Mononuclear cell (primary cell): ENCODE results near the gene IGF2R. TPM values are rescaled to one million over a fixed set of nuclear protein-coding genes. Genes with fewer than 3 reads are reported as not detected.

Experiments
- H3K27me3 ChIP-seq: 2 replicates; pipeline ENCODE4 v1.6.0; 2011; ENCODE audit warnings: low read length, control low read depth; ENCODE audit not compliant: insufficient read depth
- H3K4me1 ChIP-seq: 2 replicates; pipeline ENCODE4 v1.5.1; 2011; ENCODE audit warnings: mild to moderate bottlenecking, low read length, control low read depth; ENCODE audit not compliant: insufficient read depth
- H3K4me3 ChIP-seq: 2 replicates; pipeline ENCODE4 v1.5.1; 2011; ENCODE audit warnings: mild to moderate bottlenecking, low read length, moderate library complexity
- H3K9me3 ChIP-seq: 2 replicates; pipeline ENCODE4 v1.5.1; 2011; ENCODE audit warnings: low read depth, mild to moderate bottlenecking, control low read depth, low read length
- total RNA-seq: library from RNA; depleted of rRNA; stranded (reverse); fragments of >200 nt; gene quantifications from one replicate; pipeline ENCODE4 v1.2.3, GENCODE V29; 2012

The IGF2R gene
- total RNA-seq, 1 donor: 49.3 TPM

GRCh38 chr6:160005861-160006540 lies 37.1 kb downstream of the IGF2R start:
- H3K27me3 ChIP-seq: no peaks in the 10 kb centered on the region

GRCh38 chr6:160007145-160007544 lies 38.3 kb downstream of the IGF2R start:
- no peaks in the 10 kb centered on the region for H3K9me3 ChIP-seq
- peaks cover 7% of the 10 kb centered on the region for H3K4me1 ChIP-seq
- H3K4me3 ChIP-seq: no peak overlapping the region
- H3K27me3 ChIP-seq: no peaks in the 10 kb centered on the region

More at GRCh38 chr6:160005861-160006540, 37.1 kb downstream of the IGF2R start:
- Histone ChIP-seq H3K4me1 (peaks cover 7% of the 10 kb centered on the region), H3K4me3 (no peak overlapping the region), H3K9me3 (no peaks in the 10 kb centered on the region)

DNA sequence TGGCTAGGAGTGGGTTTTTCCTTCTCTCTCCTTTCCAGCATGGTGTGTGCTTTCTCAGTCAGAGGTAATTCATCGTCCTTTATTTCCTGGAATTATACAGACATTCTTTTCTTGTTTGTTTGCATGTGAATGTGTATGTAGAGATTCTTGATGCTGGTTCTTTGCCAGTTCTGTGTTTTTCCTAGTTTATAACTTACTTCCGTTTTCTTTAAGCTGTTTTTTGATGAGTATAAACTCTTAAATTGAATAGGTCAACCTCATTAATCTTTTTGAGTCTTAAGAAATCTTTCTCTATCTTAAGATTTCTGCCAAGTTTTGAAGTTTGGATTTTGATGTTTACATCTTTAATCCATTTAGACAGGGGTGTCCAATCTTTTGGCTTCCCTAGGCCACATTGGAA lies 38.7 kb downstream of the IGF2R start:
- H3K4me3 ChIP-seq: no peak overlapping the region
- no peaks in the 10 kb centered on the region for H3K27me3 ChIP-seq
- peaks cover 7% of the 10 kb centered on the region for H3K4me1 ChIP-seq
- no peaks in the 10 kb centered on the region for H3K9me3 ChIP-seq

DNA sequence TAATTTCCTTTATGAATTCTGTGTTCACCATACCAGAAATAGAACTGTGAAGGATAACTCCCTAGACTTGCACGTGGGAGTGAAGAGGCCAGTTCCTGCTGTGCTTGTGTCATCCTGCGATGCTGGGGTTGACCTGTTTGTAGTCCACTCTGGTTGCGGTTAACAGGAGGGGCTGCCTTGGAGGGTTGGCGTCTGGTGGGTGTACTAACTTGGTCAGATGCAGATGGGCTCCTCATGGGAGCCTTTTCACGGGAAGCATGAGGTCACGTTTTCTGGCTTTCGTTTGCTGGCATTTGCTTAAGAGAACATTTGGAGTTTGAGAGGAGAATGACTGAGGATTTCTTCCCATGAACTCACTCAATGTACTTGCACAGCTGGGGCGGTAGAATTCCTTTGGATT lies 41.2 kb downstream of the IGF2R start:
- Histone ChIP-seq H3K4me3 (no peak overlapping the region), H3K9me3 (no peaks in the 10 kb centered on the region), H3K4me1 (peaks cover 14% of the 10 kb centered on the region), H3K27me3 (no peaks in the 10 kb centered on the region)

- Histone ChIP-seq H3K4me1 (peaks cover 27% of the 10 kb centered on the region), H3K27me3 (no peaks in the 10 kb centered on the region), H3K4me3 (no peak overlapping the region), H3K9me3 (no peaks in the 10 kb centered on the region)
Observed at GRCh38 chr6:160013987-160014868, 45.3 kb downstream of the IGF2R start.

DNA sequence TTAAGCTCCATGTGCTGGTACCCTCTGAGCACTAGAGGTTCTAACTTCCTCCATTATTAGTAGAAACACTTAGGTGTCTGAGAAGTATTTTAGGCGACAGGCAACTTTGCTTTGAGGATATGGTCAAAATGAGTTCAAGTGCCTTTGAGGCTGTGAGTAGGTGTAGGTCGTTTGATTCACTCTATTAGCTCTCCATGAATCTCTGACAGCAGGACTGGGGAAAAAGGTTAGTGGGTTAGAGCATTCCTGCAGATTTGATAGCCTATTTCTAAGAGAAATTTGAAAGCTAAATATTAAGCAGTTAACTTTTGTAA lies 45.9 kb downstream of the IGF2R start:
- Histone ChIP-seq H3K4me3 (no peak overlapping the region), H3K27me3 (no peaks in the 10 kb centered on the region), H3K4me1 (peaks cover 27% of the 10 kb centered on the region), H3K9me3 (no peaks in the 10 kb centered on the region)

- Histone ChIP-seq H3K9me3 (no peaks in the 10 kb centered on the region), H3K27me3 (no peaks in the 10 kb centered on the region), H3K4me1 (peaks cover 27% of the 10 kb centered on the region), H3K4me3 (no peak overlapping the region)
Observed at GRCh38 chr6:160015778-160016684, 47.1 kb downstream of the IGF2R start.

GRCh38 chr6:160022101-160022500 lies 53.2 kb downstream of the IGF2R start:
- Histone ChIP-seq H3K4me1 (no peaks in the 10 kb centered on the region), H3K9me3 (no peaks in the 10 kb centered on the region), H3K27me3 (no peaks in the 10 kb centered on the region), H3K4me3 (no peak overlapping the region)

- Histone ChIP-seq H3K4me1 (no peaks in the 10 kb centered on the region), H3K9me3 (no peaks in the 10 kb centered on the region), H3K27me3 (no peaks in the 10 kb centered on the region), H3K4me3 (no peak overlapping the region)
Observed at GRCh38 chr6:160022793-160023192, 53.9 kb downstream of the IGF2R start.

GRCh38 chr6:160024152-160024551 lies 55.3 kb downstream of the IGF2R start:
- Histone ChIP-seq H3K9me3 (no peaks in the 10 kb centered on the region), H3K4me1 (no peaks in the 10 kb centered on the region), H3K4me3 (no peak overlapping the region), H3K27me3 (no peaks in the 10 kb centered on the region)

- H3K4me3 ChIP-seq: no peak overlapping the region
- no peaks in the 10 kb centered on the region for H3K27me3 ChIP-seq
- H3K4me1 ChIP-seq: no peaks in the 10 kb centered on the region
- no peaks in the 10 kb centered on the region for H3K9me3 ChIP-seq
Observed at GRCh38 chr6:160027076-160027475, 58.2 kb downstream of the IGF2R start.

- Histone ChIP-seq H3K9me3 (no peaks in the 10 kb centered on the region), H3K27me3 (no peaks in the 10 kb centered on the region), H3K4me1 (no peaks in the 10 kb centered on the region), H3K4me3 (no peak overlapping the region)
Observed at GRCh38 chr6:160027931-160028330, 59.0 kb downstream of the IGF2R start.

- H3K27me3 ChIP-seq: no peaks in the 10 kb centered on the region
- no peaks in the 10 kb centered on the region for H3K9me3 ChIP-seq
Observed at GRCh38 chr6:160028487-160029275, 59.8 kb downstream of the IGF2R start.

DNA sequence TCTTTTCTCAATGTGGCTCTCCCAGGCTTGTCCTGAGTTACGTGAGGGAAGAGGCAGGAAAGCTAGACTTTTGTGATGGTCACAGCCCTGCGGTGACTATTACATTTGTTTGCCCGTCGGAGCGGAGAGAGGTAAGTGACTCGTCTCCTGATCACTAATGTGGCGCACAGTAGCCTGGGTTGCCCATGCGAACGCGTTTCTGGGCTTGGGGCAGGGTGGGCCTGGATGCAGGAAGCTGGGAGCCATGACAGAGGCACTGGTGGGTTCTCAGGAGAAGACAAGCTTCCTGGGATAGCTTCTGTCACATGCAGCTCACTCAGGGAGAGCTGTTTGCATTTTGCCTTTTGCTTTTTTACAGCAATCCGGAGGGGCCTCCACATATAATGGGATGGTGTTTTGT lies 60.6 kb downstream of the IGF2R start:
- no peaks in the 10 kb centered on the region for H3K27me3 ChIP-seq
- no peaks in the 10 kb centered on the region for H3K9me3 ChIP-seq
- H3K4me1 ChIP-seq: no peaks in the 10 kb centered on the region
- H3K4me3 ChIP-seq: no peak overlapping the region

More at GRCh38 chr6:160028487-160029275, 59.8 kb downstream of the IGF2R start:
- H3K4me3 ChIP-seq: no peak overlapping the region
- no peaks in the 10 kb centered on the region for H3K4me1 ChIP-seq
